ENCODE results near the gene GPR161. TPM values are rescaled to one million over a fixed set of nuclear protein-coding genes. Genes with fewer than 3 reads are reported as not detected.

Gene GPR161
- total and polyA plus RNA-seq, 2 experiments from 2014 or later, result 7.9 to 11.6 TPM

DNA sequence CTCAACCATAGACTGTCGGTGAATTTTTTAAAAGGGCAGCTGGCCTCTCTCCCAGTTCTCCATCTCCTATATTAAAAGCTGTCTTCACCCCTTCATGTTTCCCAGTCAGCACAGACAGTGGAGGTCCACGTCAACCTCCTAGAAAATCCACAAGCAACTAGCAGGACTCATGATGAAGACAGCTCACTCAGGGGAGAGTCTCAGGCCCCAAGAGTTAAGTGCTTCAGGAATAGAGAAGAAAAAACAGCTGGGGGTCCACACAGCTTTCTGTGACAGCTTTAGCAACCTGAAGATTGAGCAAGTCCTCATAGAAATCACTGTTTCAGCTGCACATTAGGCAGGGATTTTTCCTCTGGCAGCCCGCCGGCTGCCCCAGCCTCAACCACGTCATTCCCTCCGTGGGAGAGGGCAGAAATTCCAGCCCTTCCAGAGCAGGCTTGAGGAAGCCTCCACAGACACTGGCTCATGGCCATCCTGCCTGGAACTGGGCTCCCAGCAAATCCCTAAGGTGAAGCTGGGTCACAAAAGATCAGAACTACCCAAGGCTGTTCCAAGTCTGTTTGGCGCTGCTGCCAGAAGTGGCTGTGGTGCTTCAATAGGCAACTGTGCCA lies 15.2 kb downstream of the GPR161 start (continued):
- TF ChIP-seq, protein P1, sequence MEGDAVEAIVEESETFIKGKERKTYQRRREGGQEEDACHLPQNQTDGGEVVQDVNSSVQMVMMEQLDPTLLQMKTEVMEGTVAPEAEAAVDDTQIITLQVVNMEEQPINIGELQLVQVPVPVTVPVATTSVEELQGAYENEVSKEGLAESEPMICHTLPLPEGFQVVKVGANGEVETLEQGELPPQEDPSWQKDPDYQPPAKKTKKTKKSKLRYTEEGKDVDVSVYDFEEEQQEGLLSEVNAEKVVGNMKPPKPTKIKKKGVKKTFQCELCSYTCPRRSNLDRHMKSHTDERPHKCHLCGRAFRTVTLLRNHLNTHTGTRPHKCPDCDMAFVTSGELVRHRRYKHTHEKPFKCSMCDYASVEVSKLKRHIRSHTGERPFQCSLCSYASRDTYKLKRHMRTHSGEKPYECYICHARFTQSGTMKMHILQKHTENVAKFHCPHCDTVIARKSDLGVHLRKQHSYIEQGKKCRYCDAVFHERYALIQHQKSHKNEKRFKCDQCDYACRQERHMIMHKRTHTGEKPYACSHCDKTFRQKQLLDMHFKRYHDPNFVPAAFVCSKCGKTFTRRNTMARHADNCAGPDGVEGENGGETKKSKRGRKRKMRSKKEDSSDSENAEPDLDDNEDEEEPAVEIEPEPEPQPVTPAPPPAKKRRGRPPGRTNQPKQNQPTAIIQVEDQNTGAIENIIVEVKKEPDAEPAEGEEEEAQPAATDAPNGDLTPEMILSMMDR (conservative IDR thresholded peaks at IDR 0.05; ENCODE audit: low read depth in 2 of 2), result no peak
- TF ChIP-seq ZNF331 (CRISPR knock-in tag; IDR thresholded peaks at IDR 0.05; ENCODE audit: low read depth), result no peak
- TF ChIP-seq REST (IDR thresholded peaks at IDR 0.05; ENCODE audit: unreplicated experiment), result no peak
- TF ChIP-seq EZH2 (IDR thresholded peaks at IDR 0.05; ENCODE audit: low read depth, unreplicated experiment), result no peak

DNA sequence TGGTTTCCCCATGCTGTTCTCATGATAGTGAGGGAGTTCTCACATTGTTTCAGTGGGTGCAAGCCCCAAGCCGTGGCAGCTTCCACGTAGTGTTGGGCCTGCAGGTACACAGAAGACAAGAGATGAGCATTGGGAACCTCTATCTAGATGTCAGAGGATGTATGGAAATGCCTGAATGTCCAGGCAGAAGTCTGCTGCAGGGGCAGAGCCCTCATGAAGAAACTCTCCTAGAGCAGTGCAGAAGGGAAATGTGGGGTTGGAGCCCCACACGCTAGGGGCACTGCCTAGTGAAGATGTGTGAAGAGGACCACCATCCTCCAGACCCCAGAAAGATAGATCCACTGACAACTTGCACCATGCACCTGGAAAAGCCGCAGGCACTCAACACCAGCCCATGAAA lies 17.0 kb downstream of the GPR161 start:
- no peaks in the 10 kb centered on the region for H3K27me3 ChIP-seq (ENCODE audit: insufficient read depth)
- Mint-ChIP-seq H3K36me3 (ENCODE audit: low read depth) (peaks cover 22% of the 10 kb centered on the region), H3K27me3 (ENCODE audit: insufficient read depth, low read depth, poor library complexity) (peaks cover 5% of the 10 kb centered on the region), H3K4me1 (peaks cover 5% of the 10 kb centered on the region; the same call in 2 of the 3 replicates), H3K27ac (no peak overlapping the region), H3K4me3 (no peak overlapping the region), H3K9me3 (peaks cover 14% of the 10 kb centered on the region; the same call in 2 of the 3 replicates)
- H3K4me3 ChIP-seq, result no peak overlapping the region
- no peaks in the 10 kb centered on the region for H3F3A ChIP-seq (replicated peaks; ENCODE audit: low read depth)
- H3K4me1 ChIP-seq (ENCODE audit: insufficient read depth), result no peaks in the 10 kb centered on the region
- H3K4me2 ChIP-seq, result no peak overlapping the region
- H4K20me1 ChIP-seq (replicated peaks; ENCODE audit: insufficient read depth), result no peaks in the 10 kb centered on the region; the same call in 1 of the 2 replicates
- H2AFZ ChIP-seq, result no peak overlapping the region
- no peak for DNase-seq (ENCODE audit: low spot score)
- no peaks in the 10 kb centered on the region for H3K36me3 ChIP-seq (ENCODE audit: insufficient read depth)
- no peak overlapping the region for H3K27ac ChIP-seq (ENCODE audit: low read depth)
- no peaks in the 10 kb centered on the region for H3K9me2 ChIP-seq (ENCODE audit: insufficient read depth)
- no peak for ATAC-seq
- 0 out of 2 replicates have a peak, but pooled peaks cover 4% of the 10 kb centered on the region for H3K79me2 ChIP-seq (replicated peaks; ENCODE audit: insufficient read depth)
- TF ChIP-seq CREB1 (CRISPR knock-in tag; IDR thresholded peaks at IDR 0.05; ENCODE audit: low read depth), result no peak
- TF ChIP-seq ETS1 (IDR thresholded peaks at IDR 0.05), result no peak
- no peak for TF ChIP-seq ZNF331 (CRISPR knock-in tag; IDR thresholded peaks at IDR 0.05; ENCODE audit: low read depth)
- TF ChIP-seq, protein P1 (conservative IDR thresholded peaks at IDR 0.05; ENCODE audit: low read depth in 2 of 2), result no peak
- TF ChIP-seq, protein P2, sequence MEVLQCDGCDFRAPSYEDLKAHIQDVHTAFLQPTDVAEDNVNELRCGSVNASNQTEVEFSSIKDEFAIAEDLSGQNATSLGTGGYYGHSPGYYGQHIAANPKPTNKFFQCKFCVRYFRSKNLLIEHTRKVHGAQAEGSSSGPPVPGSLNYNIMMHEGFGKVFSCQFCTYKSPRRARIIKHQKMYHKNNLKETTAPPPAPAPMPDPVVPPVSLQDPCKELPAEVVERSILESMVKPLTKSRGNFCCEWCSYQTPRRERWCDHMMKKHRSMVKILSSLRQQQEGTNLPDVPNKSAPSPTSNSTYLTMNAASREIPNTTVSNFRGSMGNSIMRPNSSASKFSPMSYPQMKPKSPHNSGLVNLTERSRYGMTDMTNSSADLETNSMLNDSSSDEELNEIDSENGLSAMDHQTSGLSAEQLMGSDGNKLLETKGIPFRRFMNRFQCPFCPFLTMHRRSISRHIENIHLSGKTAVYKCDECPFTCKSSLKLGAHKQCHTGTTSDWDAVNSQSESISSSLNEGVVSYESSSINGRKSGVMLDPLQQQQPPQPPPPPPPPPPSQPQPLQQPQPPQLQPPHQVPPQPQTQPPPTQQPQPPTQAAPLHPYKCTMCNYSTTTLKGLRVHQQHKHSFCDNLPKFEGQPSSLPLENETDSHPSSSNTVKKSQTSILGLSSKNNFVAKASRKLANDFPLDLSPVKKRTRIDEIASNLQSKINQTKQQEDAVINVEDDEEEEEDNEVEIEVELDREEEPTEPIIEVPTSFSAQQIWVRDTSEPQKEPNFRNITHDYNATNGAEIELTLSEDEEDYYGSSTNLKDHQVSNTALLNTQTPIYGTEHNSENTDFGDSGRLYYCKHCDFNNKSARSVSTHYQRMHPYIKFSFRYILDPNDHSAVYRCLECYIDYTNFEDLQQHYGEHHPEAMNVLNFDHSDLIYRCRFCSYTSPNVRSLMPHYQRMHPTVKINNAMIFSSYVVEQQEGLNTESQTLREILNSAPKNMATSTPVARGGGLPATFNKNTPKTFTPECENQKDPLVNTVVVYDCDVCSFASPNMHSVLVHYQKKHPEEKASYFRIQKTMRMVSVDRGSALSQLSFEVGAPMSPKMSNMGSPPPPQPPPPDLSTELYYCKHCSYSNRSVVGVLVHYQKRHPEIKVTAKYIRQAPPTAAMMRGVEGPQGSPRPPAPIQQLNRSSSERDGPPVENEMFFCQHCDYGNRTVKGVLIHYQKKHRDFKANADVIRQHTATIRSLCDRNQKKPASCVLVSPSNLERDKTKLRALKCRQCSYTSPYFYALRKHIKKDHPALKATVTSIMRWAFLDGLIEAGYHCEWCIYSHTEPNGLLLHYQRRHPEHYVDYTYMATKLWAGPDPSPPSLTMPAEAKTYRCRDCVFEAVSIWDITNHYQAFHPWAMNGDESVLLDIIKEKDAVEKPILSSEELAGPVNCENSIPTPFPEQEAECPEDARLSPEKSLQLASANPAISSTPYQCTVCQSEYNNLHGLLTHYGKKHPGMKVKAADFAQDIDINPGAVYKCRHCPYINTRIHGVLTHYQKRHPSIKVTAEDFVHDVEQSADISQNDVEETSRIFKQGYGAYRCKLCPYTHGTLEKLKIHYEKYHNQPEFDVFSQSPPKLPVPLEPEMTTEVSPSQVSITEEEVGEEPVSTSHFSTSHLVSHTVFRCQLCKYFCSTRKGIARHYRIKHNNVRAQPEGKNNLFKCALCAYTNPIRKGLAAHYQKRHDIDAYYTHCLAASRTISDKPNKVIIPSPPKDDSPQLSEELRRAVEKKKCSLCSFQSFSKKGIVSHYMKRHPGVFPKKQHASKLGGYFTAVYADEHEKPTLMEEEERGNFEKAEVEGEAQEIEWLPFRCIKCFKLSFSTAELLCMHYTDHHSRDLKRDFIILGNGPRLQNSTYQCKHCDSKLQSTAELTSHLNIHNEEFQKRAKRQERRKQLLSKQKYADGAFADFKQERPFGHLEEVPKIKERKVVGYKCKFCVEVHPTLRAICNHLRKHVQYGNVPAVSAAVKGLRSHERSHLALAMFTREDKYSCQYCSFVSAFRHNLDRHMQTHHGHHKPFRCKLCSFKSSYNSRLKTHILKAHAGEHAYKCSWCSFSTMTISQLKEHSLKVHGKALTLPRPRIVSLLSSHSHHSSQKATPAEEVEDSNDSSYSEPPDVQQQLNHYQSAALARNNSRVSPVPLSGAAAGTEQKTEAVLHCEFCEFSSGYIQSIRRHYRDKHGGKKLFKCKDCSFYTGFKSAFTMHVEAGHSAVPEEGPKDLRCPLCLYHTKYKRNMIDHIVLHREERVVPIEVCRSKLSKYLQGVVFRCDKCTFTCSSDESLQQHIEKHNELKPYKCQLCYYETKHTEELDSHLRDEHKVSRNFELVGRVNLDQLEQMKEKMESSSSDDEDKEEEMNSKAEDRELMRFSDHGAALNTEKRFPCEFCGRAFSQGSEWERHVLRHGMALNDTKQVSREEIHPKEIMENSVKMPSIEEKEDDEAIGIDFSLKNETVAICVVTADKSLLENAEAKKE (CRISPR knock-in tag; IDR thresholded peaks at IDR 0.05), result no peak
- TF ChIP-seq ZNF114 (CRISPR knock-in tag; IDR thresholded peaks at IDR 0.05), result no peak
- no peak for TF ChIP-seq EZH2 (IDR thresholded peaks at IDR 0.05; ENCODE audit: low read depth, unreplicated experiment)
